ENCODE results near the gene LGALS16.

GRCh38 chr19:39698535-39698934 lies 42.8 kb downstream of the LGALS16 start:
- no peak for TF ChIP-seq CTCF (IDR thresholded peaks at IDR 0.05; ENCODE audit: low read depth, low read length)
- TF ChIP-seq MAX (IDR thresholded peaks at IDR 0.05; ENCODE audit: low read depth, low read length) = no peak
- TF ChIP-seq MYC (IDR thresholded peaks at IDR 0.05; ENCODE audit: low read depth, low read length) = no peak
- TF ChIP-seq POLR2A (IDR thresholded peaks at IDR 0.05; ENCODE audit: extremely low read depth, insufficient read length) = no peak
